ENCODE data around the gene DOCK2.
"Not testable (repeated sequence)": the region's sequence is repeated elsewhere in the genome, so short reads cannot be mapped to it uniquely, and the experiment has no call there.

Gene DOCK2

DNA sequence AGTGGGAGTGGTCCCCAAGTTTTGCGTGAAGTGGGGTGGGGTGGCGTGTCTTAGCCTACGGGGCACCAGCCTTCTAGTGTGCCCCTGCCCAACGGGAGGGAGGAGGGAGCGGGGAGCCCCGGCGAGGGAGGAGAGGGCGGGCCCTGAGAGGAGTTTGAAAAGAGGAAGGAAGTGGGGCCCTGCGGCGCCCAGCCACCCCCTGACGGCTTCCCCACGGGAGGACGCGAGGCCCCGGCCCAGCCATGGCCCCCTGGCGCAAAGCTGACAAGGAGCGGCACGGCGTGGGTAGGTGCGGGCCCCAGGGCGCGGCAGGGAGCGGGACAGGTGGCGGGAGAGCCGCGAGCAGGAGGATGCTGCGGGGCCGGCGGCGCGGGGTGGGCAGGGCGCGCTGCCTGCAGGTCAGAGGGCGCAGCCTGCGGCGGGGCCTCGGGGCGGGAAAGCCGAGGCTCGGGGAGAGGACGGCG, at the start of gene DOCK2:
Gene DOCK2, plus strand, starts transcription at position 191 of the 464 bp plus-strand sequence. Its CDS starts 52 bp downstream, at position 243.
- DNase-seq (ENCODE audit: low spot score), result peak; percentile 55

DNA sequence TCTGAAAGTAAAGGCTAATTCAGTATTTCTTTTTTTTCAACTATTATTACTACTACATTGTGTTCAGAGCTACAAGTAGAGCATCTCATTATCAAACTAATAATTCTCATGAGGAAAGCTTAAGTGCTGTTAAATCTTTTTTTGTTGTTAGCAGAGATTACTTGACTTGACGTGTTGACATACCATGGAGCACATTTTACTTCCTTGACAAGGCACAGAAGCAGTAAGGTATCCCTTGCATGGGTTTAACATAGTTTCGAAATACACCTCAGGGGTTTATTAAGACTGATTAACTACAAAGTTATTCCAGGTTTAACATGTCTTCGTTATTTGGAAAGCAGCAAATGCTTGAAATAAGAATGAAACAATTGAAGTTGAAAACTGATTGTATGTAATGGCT, 46.5 kb upstream of the DOCK2 start:
- DNase-seq (ENCODE audit: low spot score), result no peak

DNA sequence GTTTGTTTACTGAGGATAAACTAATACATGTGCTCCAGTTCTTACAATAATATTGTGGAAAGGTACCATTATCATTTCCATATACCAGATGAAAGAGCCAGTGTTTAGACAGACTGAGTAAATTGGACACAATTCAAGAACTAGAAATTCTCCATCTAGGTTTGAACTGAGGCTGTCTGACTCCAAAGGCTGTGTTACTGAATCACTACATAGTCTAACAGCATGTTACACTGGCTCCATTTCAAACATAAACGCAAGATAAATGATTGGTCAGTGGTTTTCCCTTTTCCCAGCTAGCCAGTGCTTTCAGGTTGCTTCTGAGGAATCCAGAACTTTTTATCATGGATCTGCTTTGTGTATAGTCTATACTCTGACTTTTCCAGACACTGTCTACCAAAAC, 45.4 kb upstream of the DOCK2 start:
- no peak for DNase-seq (ENCODE audit: low spot score)

DNA sequence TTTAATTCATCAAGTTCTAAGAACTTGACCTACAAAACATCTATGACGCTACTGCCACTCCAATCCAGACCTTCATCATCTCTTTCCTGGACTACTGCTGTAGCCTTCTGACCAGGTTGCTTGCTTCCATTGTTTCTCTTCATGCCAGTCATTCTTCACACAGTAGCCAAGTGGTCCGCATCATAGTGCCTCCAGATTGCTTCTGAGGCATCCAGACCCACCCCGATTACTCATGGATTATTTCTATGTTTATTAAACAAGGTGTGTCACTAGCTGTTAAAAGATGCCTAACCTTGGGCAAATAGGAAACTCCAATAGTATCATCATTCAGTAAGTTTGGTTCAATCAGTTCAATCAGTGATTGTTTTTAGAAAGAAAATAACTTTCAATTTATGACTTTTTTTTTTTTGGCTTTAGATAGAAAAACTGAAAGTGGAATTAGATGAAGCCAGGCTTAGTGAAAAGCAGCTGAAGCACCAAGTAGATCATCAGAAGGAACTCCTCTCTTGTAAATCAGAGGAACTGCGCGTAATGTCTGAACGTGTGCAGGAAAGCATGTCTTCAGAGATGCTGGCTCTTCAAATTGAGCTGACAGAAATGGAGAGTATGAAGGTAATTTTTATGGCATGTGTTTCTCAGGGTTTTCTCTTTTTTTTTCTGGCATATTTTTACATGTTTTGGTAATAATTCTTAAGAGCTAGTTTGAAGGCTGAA, 44.0 kb upstream of the DOCK2 start:
- no peak for DNase-seq (ENCODE audit: low spot score)

DNA sequence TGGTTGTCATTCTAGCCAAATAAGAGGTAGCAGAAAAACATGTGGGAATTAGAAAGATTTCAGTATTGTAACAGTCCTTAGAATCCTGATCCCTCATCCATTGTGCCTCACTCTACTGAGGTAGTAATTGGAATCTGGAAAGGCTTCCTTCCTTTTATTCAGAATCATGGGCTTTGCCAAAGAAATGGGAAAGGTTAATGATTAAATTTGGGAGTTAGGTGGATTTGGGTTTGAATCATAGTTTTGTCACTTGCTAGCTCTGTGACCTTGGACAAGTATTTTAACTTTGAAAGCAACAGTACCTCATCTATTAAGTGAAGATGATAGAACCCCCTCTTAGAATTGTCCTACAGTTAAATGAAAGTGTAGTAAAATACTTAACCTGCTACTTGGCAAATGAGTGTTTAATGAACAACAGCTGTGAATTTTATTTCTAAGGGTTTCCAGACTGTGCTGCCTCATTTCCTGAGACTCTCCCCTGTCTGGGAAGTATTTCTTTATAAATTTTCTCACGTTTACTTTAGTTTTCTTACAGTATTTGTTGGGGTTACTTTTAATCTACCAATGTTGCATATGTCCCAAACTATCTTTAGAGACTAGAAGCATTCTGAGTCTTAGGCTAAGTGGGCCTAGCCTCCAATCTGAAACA, 41.8 kb upstream of the DOCK2 start:
- no peak for DNase-seq (ENCODE audit: low spot score)

DNA sequence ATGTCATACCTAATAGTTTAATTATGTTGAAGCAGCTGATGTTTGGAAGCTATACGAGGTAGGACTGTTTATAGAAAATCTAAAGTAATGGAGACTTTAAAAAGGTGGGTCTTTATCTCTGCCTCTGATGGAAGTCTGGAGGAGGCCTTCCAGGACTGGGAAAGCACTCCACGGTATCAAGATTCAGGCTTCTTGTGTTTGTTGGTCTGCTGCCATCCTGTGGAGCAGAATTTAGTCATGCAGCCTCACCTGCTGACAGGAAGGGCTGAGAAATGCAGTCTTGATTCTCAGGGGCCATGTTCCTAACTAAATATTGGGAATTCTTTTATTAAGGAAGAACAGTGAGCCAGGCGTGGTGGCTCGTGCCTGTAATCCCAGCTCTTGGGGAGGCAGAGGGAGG, 37.6 kb upstream of the DOCK2 start:
- DNase-seq (ENCODE audit: low spot score), result no peak

DNA sequence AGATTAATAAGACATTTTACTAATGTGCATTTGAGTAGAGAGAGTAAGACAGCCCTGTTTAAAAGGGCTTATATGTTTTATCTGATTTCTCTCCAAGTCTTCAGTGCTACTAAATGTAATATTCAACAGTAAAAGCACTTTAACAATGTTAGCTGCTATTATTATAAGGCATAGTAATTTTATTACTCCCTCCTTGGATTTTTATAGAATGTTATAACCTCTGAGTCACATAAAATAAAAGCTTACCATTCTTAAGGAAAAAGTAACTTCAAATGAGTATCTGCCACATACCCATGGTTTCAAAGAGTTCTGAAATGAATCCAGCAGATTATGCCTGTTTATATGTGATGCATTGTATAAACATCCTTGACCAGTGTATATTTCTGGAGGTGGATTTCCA, 34.5 kb upstream of the DOCK2 start:
- no peak for DNase-seq (ENCODE audit: low spot score)

DNA sequence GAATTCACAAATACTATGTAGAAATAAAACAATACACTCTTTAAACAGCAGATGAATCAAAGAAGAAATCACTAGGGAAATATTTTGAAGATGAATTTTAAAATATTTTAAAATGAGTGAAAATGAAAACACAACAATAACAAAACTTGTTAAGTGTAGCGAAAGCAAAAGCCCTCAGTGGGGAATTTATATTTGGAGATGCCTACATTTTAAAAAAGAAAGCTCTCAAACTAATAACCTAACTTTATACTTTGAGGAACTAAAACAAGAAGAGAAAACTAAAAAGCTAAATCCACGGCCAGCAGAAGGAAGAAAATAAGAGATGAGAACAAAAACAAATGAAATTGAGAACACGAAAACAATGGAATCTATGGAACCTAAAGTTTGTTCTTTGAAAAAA, 30.8 kb upstream of the DOCK2 start:
- no peak for DNase-seq (ENCODE audit: low spot score)

DNA sequence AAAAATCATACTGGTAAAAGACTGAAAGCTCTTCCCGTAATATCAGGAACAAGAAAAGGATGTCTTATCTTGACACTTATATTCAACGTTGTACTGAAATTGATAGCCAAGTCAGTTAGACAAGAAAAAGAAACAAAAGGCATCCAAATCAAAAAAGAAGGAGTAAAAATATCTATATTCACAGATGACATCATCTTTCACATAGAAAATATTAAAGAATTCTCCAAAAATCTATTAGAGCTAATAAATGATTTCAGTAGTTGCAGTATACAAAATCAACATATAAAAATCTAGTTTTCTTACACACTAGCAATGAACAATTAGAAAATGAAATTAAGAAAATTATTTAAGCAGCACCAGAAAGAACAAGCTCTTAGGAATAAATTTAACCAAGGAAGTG, 29.2 kb upstream of the DOCK2 start:
- DNase-seq (ENCODE audit: low spot score), result no peak

DNA sequence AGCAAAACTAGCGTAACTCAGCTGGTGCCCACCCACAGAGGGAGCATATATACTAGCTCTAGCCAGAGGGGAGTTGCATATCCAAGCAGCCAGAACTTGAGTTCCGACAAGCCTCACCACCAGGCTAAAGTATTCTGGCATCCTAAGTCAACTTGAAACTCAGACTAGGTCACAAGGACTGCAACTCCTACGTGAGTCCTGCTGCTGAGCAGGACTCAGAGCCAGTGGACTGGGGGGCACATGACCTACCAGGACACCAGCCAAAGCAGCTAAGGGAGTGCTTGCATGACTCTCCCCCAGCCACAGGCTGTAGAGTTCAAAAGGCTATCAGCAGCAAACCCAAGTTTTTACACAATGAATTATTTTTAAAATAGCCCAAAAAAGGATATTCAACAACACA, 27.4 kb upstream of the DOCK2 start:
- no peak for DNase-seq (ENCODE audit: low spot score)

DNA sequence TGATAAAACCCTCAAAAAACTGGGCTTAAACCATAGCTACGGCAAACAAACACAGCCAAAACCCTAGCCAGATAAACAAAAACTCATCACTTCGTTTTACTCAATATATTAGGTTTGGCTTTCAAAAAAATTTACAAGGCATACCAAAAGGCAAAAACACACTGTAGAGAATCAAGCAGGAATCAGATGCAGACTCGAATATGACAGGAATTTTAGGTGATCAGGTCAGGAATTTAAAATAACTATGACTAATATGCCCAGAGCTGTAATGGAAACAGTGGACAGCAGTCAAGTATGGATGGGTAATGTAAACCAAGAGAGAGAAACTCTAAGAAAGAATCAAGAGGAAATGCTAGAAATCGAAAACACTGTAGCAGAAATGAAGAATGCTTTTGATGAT, 26.5 kb upstream of the DOCK2 start:
- no peak for DNase-seq (ENCODE audit: low spot score)

DNA sequence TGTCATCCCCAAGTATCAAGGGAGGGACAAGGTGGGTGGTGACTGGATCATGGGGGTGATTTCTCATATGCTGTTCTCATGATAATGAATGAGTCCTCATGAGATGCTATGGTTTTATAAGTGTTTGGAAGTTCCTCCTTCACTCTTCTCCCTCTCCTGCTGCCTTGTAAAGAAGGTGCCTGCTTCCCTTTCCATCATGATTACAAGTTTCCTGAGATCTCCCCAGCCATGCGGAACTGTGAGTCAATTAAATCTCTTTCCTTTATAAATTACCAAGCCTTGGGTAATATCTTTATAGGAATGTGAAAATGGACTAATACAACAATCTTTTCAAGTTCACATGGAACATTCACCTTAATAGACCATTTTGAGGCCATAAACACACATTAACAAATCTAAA, 21.5 kb upstream of the DOCK2 start:
- DNase-seq (ENCODE audit: low spot score), result no peak

DNA sequence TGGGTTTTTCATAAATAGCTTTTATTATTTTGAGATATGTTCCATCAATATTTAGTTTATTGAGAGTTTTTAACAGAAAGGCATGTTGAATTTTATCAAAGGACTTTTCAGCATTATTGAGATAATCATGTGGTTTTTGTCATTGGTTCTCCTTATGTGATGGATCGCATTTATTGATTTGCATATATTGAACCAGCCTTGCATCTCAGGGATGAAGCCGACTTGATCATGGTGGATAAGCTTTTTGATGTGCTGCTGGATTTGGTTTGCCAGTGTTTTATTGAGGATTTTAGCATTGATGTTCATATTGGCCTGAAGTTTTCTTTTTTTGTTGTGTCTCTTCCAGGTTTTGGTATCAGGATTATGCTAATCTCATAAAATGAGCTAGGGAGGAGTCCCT, 12.8 kb upstream of the DOCK2 start:
- DNase-seq (ENCODE audit: low spot score), result not testable (repeated sequence)

DNA sequence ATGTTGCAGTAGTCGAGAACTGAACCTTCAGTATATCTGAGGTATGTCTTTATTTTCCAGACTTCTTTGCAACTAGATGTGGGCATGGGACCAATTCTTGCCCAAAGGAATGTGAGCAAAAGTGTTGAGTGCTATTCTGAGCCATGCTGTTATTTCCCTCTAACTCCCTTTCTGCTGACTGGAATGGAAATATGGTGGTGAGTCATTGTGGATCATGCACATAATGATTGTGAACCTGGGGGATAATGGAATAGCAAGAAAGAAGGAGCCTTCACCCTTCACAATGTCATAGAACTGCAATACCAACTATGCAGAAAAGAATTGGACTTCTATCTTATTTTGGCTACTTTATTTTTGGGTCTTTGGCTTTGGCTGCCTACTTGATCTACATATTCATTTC, 10.3 kb upstream of the DOCK2 start:
- no peak for DNase-seq (ENCODE audit: low spot score)

DNA sequence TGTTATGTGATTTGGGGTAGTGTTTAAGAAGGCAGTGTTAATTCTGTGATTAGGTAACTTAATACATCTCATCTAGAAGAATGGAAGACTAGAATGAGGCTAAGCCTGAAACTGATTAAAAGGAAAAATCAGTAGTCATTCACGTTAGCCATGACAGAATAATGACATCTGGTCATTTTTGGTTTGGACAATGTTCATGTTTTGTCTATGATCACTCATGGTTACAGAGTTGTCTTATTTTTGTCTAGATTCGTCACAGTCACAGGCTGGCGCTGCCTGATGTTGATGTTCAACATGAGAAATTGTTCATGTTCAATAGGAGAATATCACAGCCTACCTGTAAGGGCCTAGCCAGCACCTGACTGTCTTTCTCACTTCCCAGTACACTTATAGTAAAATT, 9.5 kb upstream of the DOCK2 start:
- no peak for DNase-seq (ENCODE audit: low spot score)

DNA sequence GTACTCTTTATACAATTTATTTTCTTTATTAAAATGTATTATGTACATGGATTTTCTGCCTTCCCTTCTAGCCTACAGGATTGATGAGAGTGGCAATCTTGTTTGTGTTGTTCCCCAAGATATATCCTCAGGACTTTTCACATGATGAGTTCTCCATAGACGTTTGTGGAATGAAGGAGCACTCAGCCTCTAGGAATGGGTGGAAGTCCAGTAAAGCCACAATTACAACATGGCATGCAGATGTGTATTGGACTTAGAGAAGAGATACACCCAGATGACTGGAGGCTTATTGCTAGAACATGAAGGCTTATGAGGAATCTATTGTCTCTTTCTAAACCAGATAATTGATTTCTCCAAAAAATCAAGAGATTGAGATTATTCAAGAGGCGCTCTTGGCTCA, 8.2 kb upstream of the DOCK2 start:
- no peak for DNase-seq (ENCODE audit: low spot score)

DNA sequence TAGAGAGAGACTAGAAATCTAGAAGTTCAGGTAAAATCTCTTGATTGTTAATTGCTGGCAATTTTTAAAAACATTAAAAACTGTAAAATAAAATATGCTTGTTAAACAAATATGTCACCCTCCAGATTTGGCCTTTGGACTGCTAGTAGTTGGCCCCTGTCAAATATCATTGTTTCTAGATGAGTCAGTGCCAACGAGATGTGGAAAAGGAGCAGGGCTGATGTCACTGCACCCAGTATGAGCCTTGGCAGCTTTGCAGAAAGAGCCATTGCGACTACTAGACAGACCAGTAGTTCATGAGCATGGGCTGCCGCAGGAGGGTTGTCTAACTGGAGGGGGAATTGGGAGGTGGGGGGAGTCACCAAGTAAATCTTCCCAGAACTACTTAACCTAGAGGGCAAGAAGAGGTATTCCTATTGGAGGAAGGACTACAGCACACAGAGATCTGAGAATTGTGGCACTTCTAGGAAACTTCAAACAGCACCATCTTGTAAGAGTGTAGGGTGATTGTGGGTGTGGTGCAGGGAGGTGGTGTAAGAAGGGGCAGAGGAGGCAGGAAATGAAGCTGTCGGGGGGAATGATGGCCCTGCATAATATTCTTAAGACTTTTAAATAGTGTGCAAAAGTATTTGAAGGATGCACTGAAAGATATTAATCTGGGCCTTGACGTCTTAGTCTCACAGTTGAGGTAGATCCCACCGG, 7.1 kb upstream of the DOCK2 start:
- no peak for DNase-seq (ENCODE audit: low spot score)

DNA sequence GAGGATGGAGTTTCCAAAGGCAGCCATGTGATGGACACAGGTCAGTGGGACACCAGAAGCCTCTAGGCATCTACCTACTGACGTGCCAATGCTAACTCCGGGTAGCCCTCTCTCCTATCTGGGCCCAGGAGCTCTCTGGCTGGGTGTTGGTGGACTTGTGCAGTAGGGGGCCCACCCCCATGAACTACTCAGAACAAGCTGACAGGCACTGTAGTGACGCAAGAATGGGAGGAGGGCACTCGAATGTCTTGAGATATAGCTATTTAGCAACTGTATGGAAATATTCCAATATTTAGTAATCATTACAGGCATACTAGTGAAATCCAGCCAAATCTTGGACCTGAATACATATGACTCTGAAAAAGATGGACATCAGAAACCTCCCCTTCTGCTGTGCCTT, 5.7 kb upstream of the DOCK2 start:
- DNase-seq (ENCODE audit: low spot score), result no peak

DNA sequence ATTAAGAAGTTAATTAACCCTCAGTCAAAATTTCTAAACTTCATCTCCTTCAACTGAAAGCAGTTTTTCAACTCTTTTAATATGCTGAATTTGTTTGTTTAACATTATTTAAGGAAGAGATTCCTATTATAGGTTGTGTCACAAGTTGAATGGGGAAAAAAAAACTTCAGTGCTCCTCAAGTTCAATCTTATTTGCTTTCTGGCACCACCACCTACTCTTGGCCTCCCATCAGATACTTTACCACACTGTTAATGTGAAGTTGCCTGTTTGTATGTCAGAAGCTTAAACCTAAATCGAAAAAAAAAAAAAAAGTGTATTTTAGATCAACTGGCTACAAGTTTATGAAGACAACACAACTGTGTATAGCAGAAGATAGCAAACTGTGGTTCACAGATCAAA, 4.1 kb upstream of the DOCK2 start:
- DNase-seq (ENCODE audit: low spot score), result no peak

DNA sequence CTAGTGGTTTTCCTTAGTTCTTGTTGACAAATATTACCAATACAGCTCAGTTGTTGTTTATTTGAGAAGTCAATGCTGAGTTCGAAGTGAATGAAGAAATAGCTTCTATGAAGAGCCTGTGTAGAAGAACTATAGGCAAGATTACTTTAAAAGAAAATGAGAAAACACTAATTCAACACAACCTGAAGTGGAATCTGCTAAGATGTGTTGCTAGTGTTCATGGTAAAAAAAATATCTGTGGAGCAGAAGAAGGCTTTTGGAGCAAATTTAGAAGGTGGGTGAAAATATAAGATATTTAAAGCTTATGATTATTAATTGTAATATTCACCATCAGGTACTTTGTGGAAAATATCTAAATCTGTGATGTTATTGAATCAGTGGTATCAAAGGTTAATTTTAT, 2.5 kb upstream of the DOCK2 start:
- no peak for DNase-seq (ENCODE audit: low spot score)

DNA sequence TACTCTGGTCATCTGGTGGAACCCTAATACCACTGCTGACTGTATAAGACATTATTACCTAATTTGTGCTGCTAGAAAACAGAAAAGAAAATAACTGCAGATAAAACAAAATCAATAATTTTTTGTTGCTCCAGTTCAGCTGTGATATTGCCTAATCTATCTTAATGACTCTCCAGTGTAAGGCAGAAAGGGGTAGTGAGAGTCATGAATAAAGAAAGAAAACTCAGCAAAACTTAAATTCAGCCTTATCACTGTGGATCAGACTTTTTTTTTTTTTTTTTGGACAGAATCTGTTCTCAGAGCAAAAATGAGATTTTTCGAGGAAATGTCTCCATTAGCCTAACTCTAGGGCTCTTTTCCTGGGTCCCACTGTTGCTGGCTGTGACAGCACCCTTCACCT, 1.1 kb upstream of the DOCK2 start:
- no peak for DNase-seq (ENCODE audit: low spot score)

DNA sequence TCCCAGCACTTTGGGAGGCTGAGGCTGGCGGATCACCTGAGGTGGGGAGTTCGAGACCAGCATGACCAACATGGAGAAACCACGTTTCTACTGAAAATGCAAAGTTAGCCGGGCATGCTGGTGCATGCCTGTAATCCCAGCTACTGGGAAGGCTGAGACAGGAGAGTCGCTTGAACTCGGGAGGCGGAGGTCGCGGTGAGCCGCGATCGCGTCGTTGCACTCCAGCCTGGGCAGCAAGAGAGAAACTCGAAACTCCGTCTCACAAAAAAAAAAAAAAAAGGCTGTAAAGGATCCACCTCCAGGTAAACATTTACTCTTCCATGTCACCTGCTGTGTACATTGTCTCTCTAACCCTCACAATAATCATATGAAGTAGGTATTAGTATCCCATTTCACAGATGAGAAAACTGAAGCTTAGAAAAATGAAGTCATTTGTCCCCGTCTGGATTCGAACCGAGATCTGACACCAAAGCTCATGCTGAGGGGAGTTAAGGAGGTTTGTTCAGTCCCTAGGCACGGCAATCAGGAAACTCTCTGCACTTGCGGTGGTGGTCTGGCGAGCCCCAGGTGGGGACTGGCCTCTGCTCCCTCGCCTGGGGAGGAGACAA, 494 bp upstream of the DOCK2 start:
- no peak for DNase-seq (ENCODE audit: low spot score)

DNA sequence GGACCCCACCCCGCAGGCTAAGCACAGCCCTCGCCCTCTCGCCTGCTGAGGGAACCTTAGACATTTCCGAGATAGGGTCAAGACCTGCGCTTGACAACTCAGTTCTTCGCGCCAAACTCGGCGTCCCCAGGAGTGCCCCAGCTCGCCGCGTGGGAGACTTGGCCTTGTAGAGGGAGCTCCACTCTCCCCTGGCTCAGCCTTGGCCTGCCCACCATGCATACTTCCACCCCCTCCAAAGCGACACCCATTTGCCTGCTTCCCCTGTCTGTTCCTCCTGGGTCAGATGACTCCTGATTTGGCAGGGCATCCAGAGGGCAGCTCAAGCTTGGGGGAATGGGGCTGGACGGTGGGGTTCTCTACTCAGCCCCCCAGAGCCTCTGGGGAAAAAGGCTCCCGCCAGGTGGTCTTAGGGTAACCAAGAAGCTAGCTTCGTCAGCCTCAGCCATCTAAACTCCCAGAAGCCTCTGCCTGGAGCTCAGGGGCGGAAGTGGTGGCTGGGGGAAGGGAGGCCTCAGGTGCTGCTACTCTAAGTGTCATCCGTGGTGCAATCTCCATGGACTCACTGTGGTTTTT, 560 bp downstream of the DOCK2 start:
- no peak for DNase-seq (ENCODE audit: low spot score)
